HCT116 (cell line): ENCODE results near the gene SUV39H2.

Source experiments
- CTCF ChIP-seq, 3 experiments: fragments of 200-600 bp in 1 of 3; sonication (generic) in 1 of 3; IDR thresholded peaks in 2 of 3; conservative IDR thresholded peaks in 1 of 3; 2 replicates each; pipeline ENCODE4 v1.5.1; 2012 to 2017; ENCODE audit warnings: low read depth in 2 of 3, low read length in 2 of 3, antibody characterized with exemption in 1 of 3, borderline replicate concordance in 1 of 3, control low read depth in 1 of 3, mild to moderate bottlenecking in 1 of 3, mixed read lengths in 1 of 3, mixed run types in 1 of 3, moderate library complexity in 1 of 3; ENCODE audit not compliant: insufficient read depth in 1 of 3
- JUND ChIP-seq: IDR thresholded peaks from 2 replicates; pipeline ENCODE4 v1.6.1; 2012
- TF ChIP-seq, protein P1 (sequence below): IDR thresholded peaks from 2 replicates; pipeline ENCODE4 v1.6.1; 2012; ENCODE audit warnings: low read depth

DNA sequence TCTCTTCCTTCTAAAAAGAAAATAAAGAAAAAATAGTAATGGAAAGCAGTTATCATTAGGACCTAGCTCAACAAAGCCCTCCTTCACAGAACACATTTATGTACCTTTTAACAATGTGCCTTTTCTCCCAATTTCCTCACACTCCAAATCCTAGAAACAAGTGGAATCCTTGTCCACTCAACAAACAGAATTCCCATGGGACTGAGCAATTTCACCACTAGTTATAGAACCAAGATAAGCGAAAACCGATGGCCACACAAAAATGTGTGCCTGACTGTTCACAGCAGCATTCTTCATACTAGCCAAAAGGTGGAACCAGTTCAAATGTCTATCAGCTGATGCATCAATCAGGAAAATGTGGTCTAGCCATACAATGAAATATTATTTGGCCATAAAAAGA lies 57.9 kb downstream of the SUV39H2 start:
- TF ChIP-seq JUND (no peak), CTCF (IDR thresholded peaks at IDR 0.05 in 2 of 3, conservative IDR thresholded peaks at IDR 0.05 in 1 of 3; ENCODE audit: borderline replicate concordance in 1 of 3, insufficient read depth in 1 of 3, low read depth in 2 of 3, low read length in 2 of 3) (no peak)
- TF ChIP-seq, protein P1, sequence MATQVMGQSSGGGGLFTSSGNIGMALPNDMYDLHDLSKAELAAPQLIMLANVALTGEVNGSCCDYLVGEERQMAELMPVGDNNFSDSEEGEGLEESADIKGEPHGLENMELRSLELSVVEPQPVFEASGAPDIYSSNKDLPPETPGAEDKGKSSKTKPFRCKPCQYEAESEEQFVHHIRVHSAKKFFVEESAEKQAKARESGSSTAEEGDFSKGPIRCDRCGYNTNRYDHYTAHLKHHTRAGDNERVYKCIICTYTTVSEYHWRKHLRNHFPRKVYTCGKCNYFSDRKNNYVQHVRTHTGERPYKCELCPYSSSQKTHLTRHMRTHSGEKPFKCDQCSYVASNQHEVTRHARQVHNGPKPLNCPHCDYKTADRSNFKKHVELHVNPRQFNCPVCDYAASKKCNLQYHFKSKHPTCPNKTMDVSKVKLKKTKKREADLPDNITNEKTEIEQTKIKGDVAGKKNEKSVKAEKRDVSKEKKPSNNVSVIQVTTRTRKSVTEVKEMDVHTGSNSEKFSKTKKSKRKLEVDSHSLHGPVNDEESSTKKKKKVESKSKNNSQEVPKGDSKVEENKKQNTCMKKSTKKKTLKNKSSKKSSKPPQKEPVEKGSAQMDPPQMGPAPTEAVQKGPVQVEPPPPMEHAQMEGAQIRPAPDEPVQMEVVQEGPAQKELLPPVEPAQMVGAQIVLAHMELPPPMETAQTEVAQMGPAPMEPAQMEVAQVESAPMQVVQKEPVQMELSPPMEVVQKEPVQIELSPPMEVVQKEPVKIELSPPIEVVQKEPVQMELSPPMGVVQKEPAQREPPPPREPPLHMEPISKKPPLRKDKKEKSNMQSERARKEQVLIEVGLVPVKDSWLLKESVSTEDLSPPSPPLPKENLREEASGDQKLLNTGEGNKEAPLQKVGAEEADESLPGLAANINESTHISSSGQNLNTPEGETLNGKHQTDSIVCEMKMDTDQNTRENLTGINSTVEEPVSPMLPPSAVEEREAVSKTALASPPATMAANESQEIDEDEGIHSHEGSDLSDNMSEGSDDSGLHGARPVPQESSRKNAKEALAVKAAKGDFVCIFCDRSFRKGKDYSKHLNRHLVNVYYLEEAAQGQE = no peak
